ENCODE results near the gene DYNLL2.
"Not testable (repeated sequence)": the region's sequence is repeated elsewhere in the genome, so short reads cannot be mapped to it uniquely, and the experiment has no call there.

DYNLL2 gene

GRCh38 chr17:58101898-58102297 lies 18.7 kb downstream of the DYNLL2 start:
- DNase-seq (ENCODE audit: low read depth): not testable (repeated sequence)

GRCh38 chr17:58105093-58105492 lies 21.9 kb downstream of the DYNLL2 start:
- DNase-seq (ENCODE audit: low read depth): no peak

GRCh38 chr17:58107306-58107705 lies 24.1 kb downstream of the DYNLL2 start:
- DNase-seq (ENCODE audit: low read depth): no peak

DNA sequence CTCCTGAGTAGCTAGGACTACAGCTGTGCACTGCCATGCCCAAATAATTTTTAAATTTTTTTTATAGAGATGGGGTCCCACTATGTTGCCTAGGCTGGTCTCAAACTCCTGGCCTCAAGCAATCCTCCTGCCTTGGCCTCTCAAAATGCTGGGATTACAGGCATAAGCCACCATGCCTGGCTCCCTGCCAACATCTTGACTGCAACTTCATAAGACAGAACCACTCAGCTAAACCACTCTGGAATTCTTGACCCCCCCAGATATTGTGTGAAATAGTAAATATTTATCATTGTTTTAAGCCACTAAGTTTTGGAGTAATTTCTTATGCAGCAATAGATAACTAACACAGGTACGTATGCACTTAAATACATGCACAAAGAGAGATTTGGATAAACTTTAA lies 26.0 kb downstream of the DYNLL2 start:
- no peak for DNase-seq (ENCODE audit: low read depth)

DNA sequence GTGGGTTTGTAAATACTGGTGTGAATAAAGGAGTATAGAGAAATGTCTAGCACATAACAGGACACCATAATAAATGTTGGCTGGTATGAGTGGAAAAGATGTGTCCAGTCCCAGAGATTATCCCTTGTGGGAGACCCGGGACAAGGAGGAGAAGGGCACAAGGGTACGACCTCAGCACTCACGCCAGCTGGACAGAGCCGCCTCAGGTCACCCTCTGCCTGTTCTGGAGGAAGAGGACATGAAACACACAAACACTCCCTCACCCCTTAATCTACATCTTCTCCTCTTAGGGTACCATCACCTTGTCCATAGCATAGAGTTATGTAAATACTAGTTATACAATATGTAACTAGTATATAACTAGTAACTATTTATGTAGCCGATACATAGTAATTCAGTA lies 26.8 kb downstream of the DYNLL2 start:
- DNase-seq (ENCODE audit: low read depth): no peak

DNA sequence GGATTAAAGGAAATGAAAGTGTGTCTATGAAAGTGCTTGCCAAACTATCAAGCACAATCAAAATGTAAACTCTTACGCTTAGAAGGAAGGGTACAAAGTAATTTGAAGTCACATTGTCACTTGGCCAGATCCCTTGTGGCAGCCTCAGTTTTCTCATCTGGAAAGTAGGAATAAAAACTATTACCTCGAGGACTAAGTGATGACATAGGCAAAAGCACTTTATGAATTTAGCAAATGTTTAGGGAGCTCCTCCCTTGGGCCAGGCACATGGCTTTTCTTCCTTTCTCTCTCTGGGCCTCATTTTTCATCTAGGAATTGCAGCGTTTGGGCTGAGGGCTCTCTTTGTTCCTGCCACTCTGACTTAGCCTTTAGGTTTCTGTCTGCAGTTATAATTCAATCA lies 28.5 kb downstream of the DYNLL2 start:
- no peak for DNase-seq (ENCODE audit: low read depth)

DNA sequence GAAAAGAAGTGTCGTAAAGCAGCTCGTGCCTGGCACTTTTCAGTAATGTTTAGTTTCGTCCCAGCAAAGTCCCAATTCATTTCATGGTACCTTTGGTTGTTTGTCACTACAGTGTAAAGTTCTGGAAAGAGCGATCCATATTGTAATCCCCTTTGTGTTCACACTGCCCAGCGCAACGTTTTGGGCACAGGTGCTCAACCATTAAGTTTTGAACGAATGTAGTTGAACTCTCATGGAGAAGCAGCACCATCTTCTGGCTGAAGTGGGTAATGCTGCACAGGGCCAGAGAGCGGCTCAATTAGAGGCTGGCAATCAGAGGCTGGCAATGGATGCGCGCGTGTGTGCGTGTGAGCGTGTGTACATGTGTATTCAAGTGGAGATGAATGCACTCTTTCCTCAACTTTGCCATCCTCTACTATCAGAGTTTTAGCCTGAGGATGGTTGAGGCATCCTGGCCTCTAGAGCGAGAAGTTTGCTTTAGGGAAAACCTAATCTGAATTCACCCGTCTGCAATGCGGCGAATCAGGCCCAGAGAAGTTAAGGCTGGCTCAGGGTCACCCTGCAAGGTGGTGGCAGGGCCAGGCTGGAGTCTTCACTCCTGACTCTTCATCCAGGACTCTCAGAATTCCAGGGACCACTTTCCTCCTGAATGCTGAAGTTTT lies 29.9 kb downstream of the DYNLL2 start:
- peak; percentile 36 for DNase-seq (ENCODE audit: low read depth)

DNA sequence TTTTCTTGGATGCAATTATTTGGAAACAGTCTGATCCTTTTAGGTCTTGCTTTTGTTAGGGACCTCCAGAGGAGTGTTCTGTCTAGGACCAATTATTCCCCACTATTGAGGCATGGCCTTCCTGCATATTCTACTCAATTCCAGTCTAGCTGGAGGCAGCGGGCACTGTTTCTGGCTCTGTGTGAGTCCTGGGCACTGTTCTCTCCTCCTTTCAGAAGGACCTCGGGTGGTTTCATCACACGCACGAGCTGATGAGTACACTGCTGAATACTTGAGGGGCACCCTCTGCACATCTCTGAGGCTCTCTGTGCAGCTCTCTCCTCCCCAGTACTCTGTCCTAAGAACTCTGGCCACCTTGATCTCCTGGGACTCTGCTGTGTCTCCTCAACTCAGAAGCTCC lies 30.7 kb downstream of the DYNLL2 start:
- DNase-seq (ENCODE audit: low read depth): no peak

- no peak for DNase-seq (ENCODE audit: low read depth)
These were observed 34.2 kb downstream of the DYNLL2 start for GRCh38 chr17:58117382-58117781.

DNA sequence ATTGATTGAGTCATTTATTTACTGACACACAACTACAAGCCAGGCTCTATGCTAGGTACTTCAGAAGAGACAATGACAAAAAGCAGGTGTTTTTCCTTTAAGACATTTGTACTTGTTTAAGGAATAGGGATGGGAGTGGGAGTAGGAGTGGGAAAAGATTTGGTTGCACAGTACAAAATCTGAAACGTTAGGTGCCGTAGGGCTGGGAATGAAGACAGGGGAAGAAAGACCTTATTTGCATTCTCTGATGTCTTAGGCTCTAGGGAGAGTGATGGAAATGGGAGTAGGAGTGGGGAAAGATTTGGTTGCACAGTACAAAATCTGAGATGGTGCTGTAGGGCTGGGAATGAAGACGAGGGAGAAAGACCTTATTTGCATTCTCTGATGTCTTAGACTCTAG lies 36.3 kb downstream of the DYNLL2 start:
- no peak for DNase-seq (ENCODE audit: low read depth)

GRCh38 chr17:58120195-58120822 lies 37.1 kb downstream of the DYNLL2 start:
- peak; percentile 17 for DNase-seq (ENCODE audit: low read depth)

DNA sequence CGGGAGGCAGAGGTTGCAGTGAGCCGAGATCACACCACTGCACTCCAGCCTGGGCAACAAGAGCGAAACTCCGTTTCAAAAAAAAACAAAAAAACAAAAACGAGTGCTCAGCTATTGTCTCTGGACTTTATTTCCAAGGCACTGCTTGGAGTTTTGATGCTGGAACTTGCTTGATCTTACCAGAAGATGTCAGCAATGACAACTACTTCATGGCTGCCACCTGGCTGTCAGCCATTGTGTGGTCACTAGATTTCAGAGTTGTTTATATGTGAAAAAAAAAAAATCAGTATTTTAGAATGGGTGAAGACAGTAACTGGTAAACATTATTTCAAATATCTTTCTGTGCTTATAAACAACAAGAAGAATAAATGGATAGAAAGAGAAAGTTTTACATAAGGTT lies 38.7 kb downstream of the DYNLL2 start:
- DNase-seq (ENCODE audit: low read depth): peak; percentile 28

DNA sequence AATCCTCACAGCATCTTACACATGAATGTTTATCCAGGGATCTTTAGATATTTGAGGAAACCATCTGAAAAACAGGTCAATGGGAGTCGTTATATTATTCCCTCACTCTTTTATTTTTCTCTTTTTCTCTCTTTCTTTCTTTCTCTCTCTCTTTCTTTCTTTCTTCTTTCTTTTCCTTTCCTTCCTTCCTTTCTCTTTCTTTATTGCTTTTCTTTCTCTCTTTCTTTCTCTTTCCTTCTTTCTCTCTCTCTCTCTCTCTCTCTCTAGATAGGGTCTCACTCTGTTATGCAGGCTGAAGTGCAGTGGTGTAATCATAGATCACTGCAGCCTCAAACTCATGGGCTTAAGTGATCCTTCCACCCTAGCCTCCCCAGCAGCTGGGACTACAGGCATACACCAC lies 44.6 kb downstream of the DYNLL2 start:
- DNase-seq (ENCODE audit: low read depth): no peak

DNA sequence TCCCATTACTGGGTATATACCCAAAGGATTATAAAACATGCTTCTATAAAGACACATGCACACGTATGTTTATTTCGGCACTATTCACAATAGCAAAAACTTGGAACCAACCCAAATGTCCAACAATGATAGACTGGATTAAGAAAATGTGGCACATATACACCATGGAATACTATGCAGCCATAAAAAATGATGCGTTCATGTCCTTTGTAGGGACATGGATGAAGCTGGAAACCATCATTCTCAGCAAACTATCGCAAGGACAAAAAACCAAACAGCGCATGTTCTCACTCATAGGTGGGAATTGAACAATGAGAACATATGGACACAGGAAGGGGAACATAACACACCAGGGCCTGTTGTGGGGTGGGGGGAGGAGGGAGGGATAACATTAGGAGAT lies 49.5 kb downstream of the DYNLL2 start:
- DNase-seq (ENCODE audit: low read depth): not testable (repeated sequence)

- DNase-seq (ENCODE audit: low read depth): no peak
These were observed 53.6 kb downstream of the DYNLL2 start for GRCh38 chr17:58136669-58137279.

GRCh38 chr17:58141505-58141904 lies 58.3 kb downstream of the DYNLL2 start:
- DNase-seq (ENCODE audit: low read depth): no peak

DNA sequence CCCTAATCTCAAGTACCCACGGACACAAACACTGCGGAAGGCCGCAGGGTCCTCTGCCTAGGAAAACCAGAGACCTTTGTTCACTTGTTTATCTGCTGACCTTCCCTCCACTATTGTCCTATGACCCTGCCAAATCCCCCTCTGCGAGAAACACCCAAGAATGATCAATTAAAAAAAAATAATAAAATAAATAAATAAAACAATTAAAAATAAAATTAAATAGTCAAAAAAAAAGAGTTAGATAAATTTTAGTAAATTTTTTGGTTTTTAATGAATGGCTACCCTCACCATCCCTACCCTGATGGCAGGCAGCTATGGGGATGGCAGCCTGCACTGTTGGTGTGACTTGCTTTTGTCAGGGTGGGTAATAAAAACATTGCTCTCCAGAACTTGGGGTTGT lies 60.1 kb downstream of the DYNLL2 start:
- DNase-seq (ENCODE audit: low read depth): not testable (repeated sequence)

DNA sequence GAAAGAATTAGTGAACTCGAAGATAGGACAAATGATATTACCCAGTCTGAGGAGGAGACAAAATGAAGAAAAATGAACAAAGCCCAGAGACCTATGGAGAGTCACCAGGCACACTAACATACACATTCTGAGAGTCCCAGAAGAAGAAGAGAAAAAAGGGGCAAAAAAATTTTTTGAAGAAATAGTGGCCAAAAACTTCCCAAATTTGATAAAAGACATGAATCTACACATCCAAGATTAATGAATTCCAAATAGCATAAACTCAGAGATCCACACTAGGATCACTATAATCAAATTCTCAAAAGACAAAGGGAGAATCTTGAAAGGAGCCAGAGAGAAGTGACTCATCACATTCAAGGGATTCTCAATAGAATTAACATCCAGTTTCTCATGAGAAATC lies 61.6 kb downstream of the DYNLL2 start:
- DNase-seq (ENCODE audit: low read depth): no peak
